B cell (primary cell): ENCODE results near the gene RUNDC1. TPM values are rescaled to one million over a fixed set of nuclear protein-coding genes. Genes with fewer than 3 reads are reported as not detected.
"Not testable (repeated sequence)": the region's sequence is repeated elsewhere in the genome, so short reads cannot be mapped to it uniquely, and the experiment has no call there.

Experiments
- ATAC-seq: fragments of 200-7000 bp; cut with Tn5 transposase; one replicate; pipeline ENCODE4 v1.10.0; 2021; ENCODE audit warnings: low read depth, mild to moderate bottlenecking, moderate number of reproducible peaks, moderate library complexity
- CTCF ChIA-PET: fragments of 350-600 bp; sonication (Branson Sonifier 250); formaldehyde crosslinking; loops from one replicate; lab custom pipeline; 2021; ENCODE audit warnings: antibody characterized with exemption, inconsistent platforms; lab: Charles Lee
- POLR2A ChIA-PET: fragments of 350-600 bp; sonication (Branson Sonifier 250); formaldehyde crosslinking; loops from one replicate; lab custom pipeline; 2021; ENCODE audit warnings: antibody characterized with exemption; lab: Charles Lee
- DNase-seq: peaks from one replicate; pipeline ENCODE4 v3.0.0; 2013
- H2AFZ ChIP-seq: 2 replicates; pipeline ENCODE4 v1.6.1; 2012; ENCODE audit warnings: mild to moderate bottlenecking, low read depth, low read length; ENCODE audit not compliant: insufficient read depth, poor library complexity, severe bottlenecking
- H3K27ac ChIP-seq, 2 donors: 1 replicate in 1 of 2; 2 replicates in 1 of 2; pipeline ENCODE4 v1.5.1; 2012 to 2013; ENCODE audit warnings: low read length in 2 of 2, mild to moderate bottlenecking in 2 of 2, moderate library complexity in 1 of 2
- H3K27me3 ChIP-seq, 4 experiments: fragments of 200-600 bp in 1 of 4; sonication (generic) in 1 of 4; replicated peaks in 1 of 4; 1 replicate in 2 of 4; 2 replicates in 2 of 4; pipeline versions ENCODE4 v1.6.1 to v1.7.0; 2013 to 2016; ENCODE audit warnings: low read length in 3 of 4, mild to moderate bottlenecking in 2 of 4, mixed read lengths in 1 of 4, moderate library complexity in 1 of 4; ENCODE audit not compliant: insufficient read depth in 4 of 4, control insufficient read depth in 3 of 4; ENCODE audit errors: control extremely low read depth in 1 of 4
- H3K36me3 ChIP-seq, 2 experiments: replicated peaks in 1 of 2; 1 replicate in 1 of 2; 2 replicates in 1 of 2; pipeline versions ENCODE4 v1.6.1 to v1.7.1; 2013; ENCODE audit warnings: low read length in 1 of 2; ENCODE audit not compliant: insufficient read depth in 2 of 2, control insufficient read depth in 1 of 2; ENCODE audit errors: control extremely low read depth in 1 of 2, extremely low read depth in 1 of 2
- H3K4me1 ChIP-seq, 2 donors: fragments of 200-600 bp in 1 of 2; sonication (generic) in 1 of 2; 1 replicate in 1 of 2; 2 replicates in 1 of 2; pipeline versions ENCODE4 v1.5.1 to v1.6.1; 2013 to 2017; ENCODE audit warnings: low read length in 2 of 2; ENCODE audit not compliant: control insufficient read depth in 2 of 2, insufficient read depth in 2 of 2
- H3K4me2 ChIP-seq: replicated peaks from 2 replicates; pipeline ENCODE3; 2012; ENCODE audit warnings: mild to moderate bottlenecking, low read depth, low read length; ENCODE audit not compliant: poor library complexity, severe bottlenecking
- H3K4me3 ChIP-seq, 5 experiments: fragments of 200-600 bp in 1 of 5; sonication (generic) in 1 of 5; 1 replicate in 3 of 5; 2 replicates in 2 of 5; pipeline versions ENCODE4 v1.5.1 to v1.7.0; 2011 to 2016; ENCODE audit warnings: low read length in 4 of 5, mild to moderate bottlenecking in 4 of 5, low read depth in 2 of 5, control low read depth in 1 of 5, moderate library complexity in 1 of 5; ENCODE audit not compliant: insufficient read depth in 1 of 5; ENCODE audit errors: control extremely low read depth in 1 of 5, extremely low read depth in 1 of 5
- H3K79me2 ChIP-seq: fragments of 200-600 bp; sonication (generic); one replicate; pipeline ENCODE4 v1.6.0; 2016; ENCODE audit warnings: low read length; ENCODE audit not compliant: control insufficient read depth, insufficient read depth
- H3K9ac ChIP-seq: fragments of 200-600 bp; sonication (generic); 2 replicates; pipeline ENCODE4 v1.6.1; 2017; ENCODE audit warnings: mild to moderate bottlenecking, low read length, moderate library complexity
- H3K9me3 ChIP-seq, 3 donors: one replicate each; pipeline versions ENCODE4 v1.6.1 to v1.7.1; 2013; ENCODE audit warnings: low read length in 2 of 3; ENCODE audit not compliant: control insufficient read depth in 2 of 3, insufficient read depth in 1 of 3; ENCODE audit errors: control extremely low read depth in 1 of 3
- H4K20me1 ChIP-seq: 2 replicates; pipeline ENCODE4 v1.6.0; 2012; ENCODE audit warnings: mild to moderate bottlenecking, low read length; ENCODE audit not compliant: insufficient read depth, control insufficient read depth, poor library complexity, severe bottlenecking
- H3K27ac Mint-ChIP-seq: one replicate; pipeline ENCODE4 v1.8.0; 2021; ENCODE audit warnings: mixed read lengths
- H3K27me3 Mint-ChIP-seq: one replicate; pipeline ENCODE4 v1.8.0; 2021; ENCODE audit warnings: mixed read lengths
- H3K4me1 Mint-ChIP-seq: one replicate; pipeline ENCODE4 v1.8.0; 2021; ENCODE audit warnings: mixed read lengths
- H3K4me3 Mint-ChIP-seq: one replicate; pipeline ENCODE4 v1.8.0; 2021; ENCODE audit warnings: mixed read lengths
- H3K9me3 Mint-ChIP-seq: one replicate; pipeline ENCODE4 v1.8.0; 2022; ENCODE audit warnings: mixed read lengths; ENCODE audit not compliant: insufficient read depth
- CTCF ChIP-seq: fragments of 200-600 bp; IDR thresholded peaks from one replicate; pipeline ENCODE4 v1.8.0; 2022; ENCODE audit warnings: antibody characterized with exemption, mild to moderate bottlenecking
- EZH2 ChIP-seq: IDR thresholded peaks from 2 replicates; pipeline ENCODE4 v1.6.1; 2012; ENCODE audit warnings: borderline replicate concordance, low read depth, mild to moderate bottlenecking, moderate library complexity, low read length; ENCODE audit not compliant: insufficient read depth, poor library complexity, severe bottlenecking
- WGBS: methylation state at CpG from one replicate; pipeline ENCODE4 v1.1.5; 2013; ENCODE audit warnings: missing lambda C conversion rate; ENCODE audit not compliant: insufficient coverage; 5-methylcytosine and 5-hydroxymethylcytosine counted together
- intact Hi-C: fragments of 100-400 bp; cut with micrococcal nuclease; formaldehyde crosslinking; loops from one replicate; pipeline ENCODE4 v1.10.0; 2022
- polyA plus RNA-seq: library from polyadenylated mRNA; depleted of rRNA; stranded (reverse); fragments of >200 nt; gene quantifications from 2 replicates; pipeline ENCODE4 v1.2.3, GENCODE V29; 2012
- total RNA-seq, 2 donors: library from RNA; stranded (reverse); fragments of 120-200 nt in 1 of 2; gene quantifications; 1 replicate in 1 of 2; 2 replicates in 1 of 2; pipeline versions ENCODE4 v1.2.3 to v1.2.4, GENCODE V29; 2013 to 2022

RUNDC1 gene
- total and polyA plus RNA-seq, 2 donors (not counting 1 experiment from before 2014, with no cell fraction given), result 14.6 to 43.7 TPM

GRCh38 chr17:42999003-42999525, 18.7 kb downstream of the RUNDC1 start:
- peak overlapping the region; percentile 96 for H3K4me3 Mint-ChIP-seq

GRCh38 chr17:43000894-43001293, 20.5 kb downstream of the RUNDC1 start:
- CTCF ChIA-PET, result interaction anchor here (1.1 to 1.4 kb wide), 2 partner anchors 23 to 338 kb away, joined by 3 to 6 read pairs; no protein-coding TSS in a partner anchor
- H3K4me1 ChIP-seq, result peaks cover 20 to 22% of the 10 kb centered on the region in 2 donors
- H2AFZ ChIP-seq, H3K27ac ChIP-seq, H3K4me3 Mint-ChIP-seq, POLR2A ChIA-PET, H3K4me3 ChIP-seq, DNase-seq, H3K27me3 ChIP-seq, H3K4me2 ChIP-seq, H3K27me3 Mint-ChIP-seq, ATAC-seq, H3K9me3 ChIP-seq, H3K9ac ChIP-seq, H3K9me3 Mint-ChIP-seq, intact Hi-C loops, H3K27ac Mint-ChIP-seq: not testable (repeated sequence)
- H3K79me2 ChIP-seq, result peaks cover 17% of the 10 kb centered on the region
- 98% methylated on average over 13 of the region's 13 CpGs for WGBS
- H3K36me3 ChIP-seq, result peaks cover 0 to 50% of the 10 kb centered on the region in 2 experiments
- peaks cover 16% of the 10 kb centered on the region for H4K20me1 ChIP-seq
- peaks cover 32% of the 10 kb centered on the region for H3K4me1 Mint-ChIP-seq

More at GRCh38 chr17:42999003-42999525, 18.7 kb downstream of the RUNDC1 start:
- no peak for TF ChIP-seq CTCF
- no peak for TF ChIP-seq EZH2
- Histone ChIP-seq H4K20me1 (peaks cover 16% of the 10 kb centered on the region), H3K27ac (peak overlapping the region; percentile 89 to 96), H3K9ac (peak overlapping the region; percentile 98), H2AFZ (peak overlapping the region; percentile 83), H3K36me3 (peaks cover 0 to 42% of the 10 kb centered on the region in 2 experiments), H3K4me3 (peak overlapping the region; percentile 70 to 94 (median 84)), H3K4me2 (peak overlapping the region; percentile 77), H3K9me3 (no peaks in the 10 kb centered on the region), H3K4me1 (peaks cover 20 to 22% of the 10 kb centered on the region in 2 donors), H3K79me2 (peaks cover 17% of the 10 kb centered on the region), H3K27me3 (no peaks in the 10 kb centered on the region)
- Mint-ChIP-seq H3K4me1 (peaks cover 35% of the 10 kb centered on the region), H3K9me3 (no peaks in the 10 kb centered on the region), H3K27ac (peak overlapping the region; percentile 88), H3K27me3 (no peaks in the 10 kb centered on the region)
- DNase-seq (no peak), ATAC-seq (no peak)
- ChIA-PET POLR2A (interaction anchor here (0.6 to 2.3 kb wide), 14 partner anchors 8 to 389 kb away, joined by 4 to 24 read pairs (median 12); partner anchors contain the start of genes AARSD1, IFI35, NBR1 and RND2), CTCF (interaction anchor here (0.7 to 3.8 kb wide), 14 partner anchors 8 to 548 kb away, joined by 3 to 54 read pairs (median 6); partner anchors contain the start of genes AARSD1, DHX8, IFI35 and NBR1)
- WGBS, result no CpG with 5 or more reads among the region's 10 CpGs
- intact Hi-C loops, result loop anchor here (2.0 to 10.0 kb wide), 4 partner anchors 214 to 612 kb away; partner anchors contain the start of genes PSMC3IP and STAT3
